ENCODE data around the gene CACNA2D1.
A peak's percentile ranks its signal among the peaks of the same experiment; 100 is the strongest.

The CACNA2D1 gene

DNA sequence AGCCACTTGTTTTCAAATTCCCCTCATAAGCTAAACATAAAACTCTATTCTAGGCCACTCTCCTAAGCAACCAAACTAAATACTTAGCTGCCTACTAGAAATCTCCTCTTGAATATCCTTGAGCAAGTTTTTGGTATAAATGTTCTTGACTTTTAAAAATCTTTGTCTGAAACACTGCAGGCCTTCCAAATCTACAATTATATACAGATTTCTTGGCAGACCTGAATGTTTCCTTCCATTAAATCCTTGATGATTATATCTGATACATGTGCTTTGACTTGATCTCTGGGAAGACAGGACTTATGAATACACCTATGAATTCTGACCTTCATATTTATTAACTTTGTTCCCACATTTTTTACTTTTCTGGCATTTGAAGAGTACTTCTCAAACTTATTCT lies 314.5 kb downstream of the CACNA2D1 start:
- no peak overlapping the region for H3K27ac ChIP-seq
- TF ChIP-seq, protein P1, sequence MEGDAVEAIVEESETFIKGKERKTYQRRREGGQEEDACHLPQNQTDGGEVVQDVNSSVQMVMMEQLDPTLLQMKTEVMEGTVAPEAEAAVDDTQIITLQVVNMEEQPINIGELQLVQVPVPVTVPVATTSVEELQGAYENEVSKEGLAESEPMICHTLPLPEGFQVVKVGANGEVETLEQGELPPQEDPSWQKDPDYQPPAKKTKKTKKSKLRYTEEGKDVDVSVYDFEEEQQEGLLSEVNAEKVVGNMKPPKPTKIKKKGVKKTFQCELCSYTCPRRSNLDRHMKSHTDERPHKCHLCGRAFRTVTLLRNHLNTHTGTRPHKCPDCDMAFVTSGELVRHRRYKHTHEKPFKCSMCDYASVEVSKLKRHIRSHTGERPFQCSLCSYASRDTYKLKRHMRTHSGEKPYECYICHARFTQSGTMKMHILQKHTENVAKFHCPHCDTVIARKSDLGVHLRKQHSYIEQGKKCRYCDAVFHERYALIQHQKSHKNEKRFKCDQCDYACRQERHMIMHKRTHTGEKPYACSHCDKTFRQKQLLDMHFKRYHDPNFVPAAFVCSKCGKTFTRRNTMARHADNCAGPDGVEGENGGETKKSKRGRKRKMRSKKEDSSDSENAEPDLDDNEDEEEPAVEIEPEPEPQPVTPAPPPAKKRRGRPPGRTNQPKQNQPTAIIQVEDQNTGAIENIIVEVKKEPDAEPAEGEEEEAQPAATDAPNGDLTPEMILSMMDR (IDR thresholded peaks at IDR 0.05): no peak
- no peak for TF ChIP-seq ZFX (IDR thresholded peaks at IDR 0.05; ENCODE audit: borderline replicate concordance)

DNA sequence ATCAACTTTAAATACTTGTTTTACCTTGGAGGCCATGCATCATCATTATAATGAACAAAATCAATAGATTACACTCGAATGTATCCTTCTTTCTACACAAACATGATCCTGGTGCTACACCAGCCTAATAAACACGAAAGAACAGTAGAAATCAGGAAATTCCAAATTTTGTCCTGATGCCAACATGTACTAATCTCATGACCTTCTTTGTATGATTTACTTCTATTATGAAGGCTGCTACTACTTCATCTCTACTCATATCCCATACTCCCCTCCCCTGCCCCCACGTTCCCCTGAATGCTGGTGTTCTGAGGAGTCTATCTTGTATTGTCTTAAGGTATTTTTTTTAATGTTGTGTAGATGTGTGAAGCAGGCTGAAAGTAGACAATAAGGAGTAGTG lies 315.0 kb downstream of the CACNA2D1 start:
- TF ChIP-seq, protein P1 (IDR thresholded peaks at IDR 0.05): no peak
- no peak for TF ChIP-seq ZFX (IDR thresholded peaks at IDR 0.05; ENCODE audit: borderline replicate concordance)
- H3K27ac ChIP-seq: no peak overlapping the region

DNA sequence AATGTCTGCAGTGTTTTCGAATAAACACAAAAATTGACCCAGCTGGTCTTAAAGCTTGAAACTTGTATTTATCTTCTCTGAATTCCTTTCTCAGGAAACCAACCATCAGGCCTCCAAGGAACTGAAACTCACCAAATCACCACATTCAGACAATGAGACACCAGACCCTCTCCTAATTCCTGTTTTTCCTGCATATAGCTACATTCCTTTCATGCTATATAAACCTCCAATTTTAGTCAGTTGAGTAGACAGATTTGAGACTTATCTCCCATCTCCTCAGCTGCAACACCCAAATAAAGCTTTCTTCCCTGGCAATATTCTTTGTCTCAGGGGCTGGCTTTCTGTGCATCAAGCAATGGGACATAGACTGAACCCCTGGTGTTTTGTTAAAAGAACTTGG lies 317.0 kb downstream of the CACNA2D1 start:
- TF ChIP-seq, protein P1 (IDR thresholded peaks at IDR 0.05): no peak
- no peak for TF ChIP-seq ZFX (IDR thresholded peaks at IDR 0.05; ENCODE audit: borderline replicate concordance)
- H3K27ac ChIP-seq: no peak overlapping the region

DNA sequence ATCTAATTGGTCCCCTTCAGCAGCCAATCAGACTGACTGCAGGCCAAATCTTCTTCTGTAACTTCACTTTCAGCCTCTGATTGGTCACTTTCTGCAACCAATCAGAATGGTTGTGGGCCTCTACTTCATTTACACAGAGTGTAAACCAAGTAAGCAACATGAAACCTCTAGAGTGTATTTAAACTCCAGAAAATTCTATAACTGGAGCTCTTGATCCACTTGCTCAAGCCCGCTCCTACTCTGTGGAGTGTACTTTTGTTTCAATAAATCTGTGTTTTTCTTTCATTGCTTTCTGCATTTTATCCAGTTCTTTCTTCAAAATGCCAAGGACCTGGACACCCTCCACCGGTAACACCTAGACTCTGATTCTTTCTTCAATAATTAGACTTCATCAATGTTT lies 319.1 kb downstream of the CACNA2D1 start:
- TF ChIP-seq ZFX (IDR thresholded peaks at IDR 0.05; ENCODE audit: borderline replicate concordance): no peak
- no peak overlapping the region for H3K27ac ChIP-seq

DNA sequence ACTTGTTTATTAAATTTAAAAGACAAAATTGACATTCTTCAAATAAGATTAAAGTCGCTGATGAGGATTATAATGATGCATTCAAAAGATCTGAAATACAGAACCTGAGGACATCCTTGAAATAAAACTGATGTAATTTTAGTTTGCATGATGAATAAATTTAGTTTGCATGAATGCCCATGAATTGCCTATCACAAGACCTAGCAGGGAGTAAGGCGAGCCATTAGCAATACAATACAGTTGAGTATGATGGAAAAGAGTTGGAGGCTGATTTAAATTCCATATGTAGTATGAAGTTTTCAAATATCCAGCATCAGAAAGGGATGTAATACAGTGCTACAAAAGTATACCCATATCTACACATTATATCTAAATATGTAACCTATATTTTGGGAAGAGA lies 321.3 kb downstream of the CACNA2D1 start:
- H3K27ac ChIP-seq: no peak overlapping the region
- TF ChIP-seq, protein P1 (IDR thresholded peaks at IDR 0.05): no peak
- TF ChIP-seq ZFX (IDR thresholded peaks at IDR 0.05; ENCODE audit: borderline replicate concordance): no peak

DNA sequence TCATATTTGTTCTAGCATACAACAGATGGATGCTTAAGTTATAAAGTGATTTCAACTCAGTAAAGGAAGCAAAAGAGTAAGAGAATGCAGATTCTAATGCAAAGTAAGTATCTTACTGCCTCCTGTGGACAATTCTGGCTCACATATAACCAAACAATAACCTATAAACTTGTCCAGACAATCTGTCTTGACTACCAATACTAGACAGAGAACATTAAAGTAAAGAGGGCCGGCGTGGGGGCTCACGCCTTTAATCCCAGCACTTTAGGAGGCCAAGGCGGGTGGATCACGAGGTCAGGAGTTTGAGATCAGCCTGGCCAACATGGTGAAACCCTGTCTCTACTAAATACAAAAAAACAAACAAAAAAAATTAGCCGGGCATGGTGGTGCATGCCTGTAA lies 329.3 kb downstream of the CACNA2D1 start:
- TF ChIP-seq ZFX (IDR thresholded peaks at IDR 0.05; ENCODE audit: borderline replicate concordance): no peak
- TF ChIP-seq, protein P1 (IDR thresholded peaks at IDR 0.05): peak; percentile 16; the same call in 1 of the 2 replicates
- no peak overlapping the region for H3K27ac ChIP-seq

DNA sequence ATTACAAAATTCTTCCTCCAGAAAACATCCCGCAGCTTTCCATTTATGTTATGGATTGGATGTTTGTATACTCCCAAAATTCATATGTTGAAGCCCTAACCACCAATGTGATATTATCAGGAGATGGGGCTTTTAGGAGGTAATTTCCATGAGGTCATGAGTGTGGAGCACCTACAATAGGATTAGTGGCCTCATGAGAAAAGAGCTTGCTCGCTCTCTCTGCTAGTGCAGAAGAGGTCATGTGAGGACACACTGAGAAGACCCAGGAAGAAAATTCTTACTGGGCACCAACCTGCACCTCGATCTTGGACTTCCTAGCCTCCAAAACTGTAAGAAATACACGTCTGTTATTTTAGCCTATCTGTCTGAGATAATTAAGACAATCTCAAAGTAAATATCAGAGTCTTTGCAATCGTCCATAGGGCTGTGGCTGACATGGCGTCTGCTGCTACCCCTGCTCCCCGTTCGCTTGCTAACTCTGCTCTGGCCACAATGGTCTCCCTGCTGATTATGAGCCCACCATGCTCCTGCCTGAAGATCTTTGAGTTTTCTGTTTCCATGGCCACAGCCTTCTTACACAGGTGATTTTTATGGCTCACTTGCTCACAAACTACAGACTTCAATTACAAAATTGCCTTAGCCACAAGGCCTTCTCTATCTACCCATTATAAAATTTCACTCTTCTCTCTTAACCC lies 333.3 kb downstream of the CACNA2D1 start:
- TF ChIP-seq, protein P1 (IDR thresholded peaks at IDR 0.05): no peak
- no peak for TF ChIP-seq ZFX (IDR thresholded peaks at IDR 0.05; ENCODE audit: borderline replicate concordance)
- H3K27ac ChIP-seq: no peak overlapping the region

DNA sequence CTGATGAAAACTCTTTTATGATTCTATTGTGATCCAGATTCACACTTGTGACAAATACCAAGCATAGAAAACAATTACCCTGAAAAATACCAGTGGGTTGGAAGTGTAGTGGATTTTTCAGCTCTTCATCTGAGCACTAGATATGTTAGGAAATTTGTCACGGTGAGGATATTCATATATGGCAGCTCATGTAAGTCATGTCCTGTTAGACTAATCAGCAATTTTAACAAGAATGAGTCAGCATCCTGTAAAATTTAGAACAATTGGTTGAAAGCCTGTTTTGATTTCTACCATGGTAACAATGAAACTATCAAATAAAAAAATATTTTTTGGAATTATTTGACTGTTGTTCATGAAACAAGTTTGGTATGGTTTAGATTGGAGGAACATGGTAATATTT lies 334.3 kb downstream of the CACNA2D1 start:
- no peak for TF ChIP-seq ZFX (IDR thresholded peaks at IDR 0.05; ENCODE audit: borderline replicate concordance)
- TF ChIP-seq, protein P1 (IDR thresholded peaks at IDR 0.05): no peak
- H3K27ac ChIP-seq: no peak overlapping the region

Data from 22Rv1 (cell line).